DOHH2 (cell line): ENCODE data around the gene SLC6A11.

Experiments used
- EZH2phosphoT487 ChIP-seq: fragments of 200-600 bp; sonication (generic); IDR thresholded peaks from 2 replicates; pipeline ENCODE4 v1.6.1; 2017; ENCODE audit warnings: borderline replicate concordance, mild to moderate bottlenecking, antibody characterized with exemption, low read length, moderate library complexity, mixed read lengths
- TF ChIP-seq, protein P1 (sequence below): fragments of 200-600 bp; sonication (generic); IDR thresholded peaks from one replicate; pipeline ENCODE4 v1.5.1; 2014; ENCODE audit warnings: antibody characterized with exemption, mild to moderate bottlenecking, low read depth, low read length; ENCODE audit not compliant: poor library complexity, severe bottlenecking

DNA sequence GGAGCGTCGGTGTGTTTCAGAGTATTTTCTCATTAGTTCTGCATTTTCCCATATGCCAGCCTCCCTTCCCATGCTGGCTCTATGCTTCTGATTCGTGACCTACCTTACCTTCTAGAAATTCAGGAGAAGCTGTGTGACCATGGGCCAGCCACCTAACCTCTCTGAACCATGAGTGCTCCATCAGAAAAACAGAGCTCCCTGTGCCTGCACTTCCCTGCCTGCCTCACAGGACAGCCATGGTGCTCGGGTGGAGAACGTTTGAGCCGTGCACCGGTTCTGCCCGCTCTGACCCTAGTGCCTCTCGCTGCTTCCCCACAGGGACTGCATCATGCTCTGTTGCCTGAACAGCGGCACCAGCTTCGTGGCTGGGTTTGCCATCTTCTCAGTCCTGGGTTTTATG, 102.0 kb downstream of the SLC6A11 start:
- no peak for TF ChIP-seq EZH2phosphoT487
- TF ChIP-seq, protein P1, sequence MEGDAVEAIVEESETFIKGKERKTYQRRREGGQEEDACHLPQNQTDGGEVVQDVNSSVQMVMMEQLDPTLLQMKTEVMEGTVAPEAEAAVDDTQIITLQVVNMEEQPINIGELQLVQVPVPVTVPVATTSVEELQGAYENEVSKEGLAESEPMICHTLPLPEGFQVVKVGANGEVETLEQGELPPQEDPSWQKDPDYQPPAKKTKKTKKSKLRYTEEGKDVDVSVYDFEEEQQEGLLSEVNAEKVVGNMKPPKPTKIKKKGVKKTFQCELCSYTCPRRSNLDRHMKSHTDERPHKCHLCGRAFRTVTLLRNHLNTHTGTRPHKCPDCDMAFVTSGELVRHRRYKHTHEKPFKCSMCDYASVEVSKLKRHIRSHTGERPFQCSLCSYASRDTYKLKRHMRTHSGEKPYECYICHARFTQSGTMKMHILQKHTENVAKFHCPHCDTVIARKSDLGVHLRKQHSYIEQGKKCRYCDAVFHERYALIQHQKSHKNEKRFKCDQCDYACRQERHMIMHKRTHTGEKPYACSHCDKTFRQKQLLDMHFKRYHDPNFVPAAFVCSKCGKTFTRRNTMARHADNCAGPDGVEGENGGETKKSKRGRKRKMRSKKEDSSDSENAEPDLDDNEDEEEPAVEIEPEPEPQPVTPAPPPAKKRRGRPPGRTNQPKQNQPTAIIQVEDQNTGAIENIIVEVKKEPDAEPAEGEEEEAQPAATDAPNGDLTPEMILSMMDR, result no peak
